IMR-90 (cell line): ENCODE results near the gene ZNHIT6. TPM values are rescaled to one million over a fixed set of nuclear protein-coding genes. Genes with fewer than 3 reads are reported as not detected.

Source experiments
- ATAC-seq: fragments of 200-7000 bp; cut with Tn5 transposase; 2 replicates; pipeline ENCODE4 v1.9.1; 2020; ENCODE audit warnings: low read depth, mild to moderate bottlenecking, moderate library complexity
- BruUV-seq: library from RNA; stranded (reverse); fragments of 400-500 nt; replicated peaks from 2 replicates; lab custom pipeline; 2021; lab: Mats Ljungman, UMichigan
- CTCF ChIA-PET: fragments of 300-600 bp; formaldehyde crosslinking; extraction: SDS; loops from one replicate; lab custom pipeline; 2021; ENCODE audit warnings: antibody characterized with exemption; lab: Yijun Ruan, JAX
- POLR2A ChIA-PET: fragments of 300-600 bp; sonication (Branson Sonifier 250); formaldehyde crosslinking; loops from one replicate; lab custom pipeline; 2022; ENCODE audit warnings: antibody characterized with exemption; ENCODE audit not compliant: unreplicated experiment; lab: Charles Lee
- DNase-seq: peaks from one replicate; pipeline ENCODE4 v3.0.0; 2013
- H2AFZ ChIP-seq: replicated peaks from 2 replicates; pipeline ENCODE3; 2013; ENCODE audit warnings: low read length, mild to moderate bottlenecking; ENCODE audit not compliant: poor library complexity
- H2AK5ac ChIP-seq: 2 replicates; pipeline ENCODE4 v1.6.1; 2013; ENCODE audit warnings: low read depth, low read length, inconsistent platforms
- H2AK9ac ChIP-seq: replicated peaks from 2 replicates; pipeline ENCODE3; 2013; ENCODE audit warnings: mild to moderate bottlenecking, low read depth, low read length, moderate library complexity; ENCODE audit not compliant: poor library complexity
- H2BK120ac ChIP-seq: 2 replicates; pipeline ENCODE4 v1.6.1; 2013; ENCODE audit warnings: low read depth, low read length, inconsistent platforms
- H2BK15ac ChIP-seq: 3 replicates; pipeline ENCODE4 v1.6.1; 2013; ENCODE audit warnings: low read depth, low read length, inconsistent platforms
- H2BK20ac ChIP-seq: 2 replicates; pipeline ENCODE4 v1.6.1; 2013; ENCODE audit warnings: low read depth, mild to moderate bottlenecking, inconsistent platforms, low read length, moderate library complexity
- H2BK5ac ChIP-seq: 2 replicates; pipeline ENCODE4 v1.6.1; 2013; ENCODE audit warnings: mild to moderate bottlenecking, low read depth, low read length, inconsistent platforms; ENCODE audit not compliant: poor library complexity, severe bottlenecking
- H3K14ac ChIP-seq: replicated peaks from 2 replicates; pipeline ENCODE4 v1.6.1; 2013; ENCODE audit warnings: low read depth, low read length, inconsistent platforms
- H3K18ac ChIP-seq: 2 replicates; pipeline ENCODE4 v1.6.1; 2013; ENCODE audit warnings: low read depth, low read length, control low read depth
- H3K23ac ChIP-seq: 2 replicates; pipeline ENCODE4 v1.6.1; 2013; ENCODE audit warnings: low read depth, low read length, inconsistent platforms
- H3K27ac ChIP-seq: 2 replicates; pipeline ENCODE4 v1.5.1; 2013; ENCODE audit warnings: mild to moderate bottlenecking, control low read depth, low read length; ENCODE audit not compliant: insufficient read depth
- H3K27me3 ChIP-seq: 2 replicates; pipeline ENCODE4 v1.6.1; 2013; ENCODE audit warnings: low read length; ENCODE audit not compliant: control insufficient read depth, insufficient read depth
- H3K36me3 ChIP-seq: 2 replicates; pipeline ENCODE4 v1.6.1; 2013; ENCODE audit warnings: low read length, mixed read lengths; ENCODE audit not compliant: control insufficient read depth, insufficient read depth
- H3K4ac ChIP-seq: 2 replicates; pipeline ENCODE4 v1.6.1; 2013; ENCODE audit warnings: low read depth, low read length, inconsistent platforms
- H3K4me1 ChIP-seq: 2 replicates; pipeline ENCODE4 v1.6.1; 2013; ENCODE audit warnings: low read length, mixed read lengths; ENCODE audit not compliant: control insufficient read depth, insufficient read depth
- H3K4me2 ChIP-seq: 2 replicates; pipeline ENCODE4 v1.6.1; 2013; ENCODE audit warnings: low read depth, mild to moderate bottlenecking, control low read depth, low read length, moderate library complexity
- H3K4me3 ChIP-seq: 2 replicates; pipeline ENCODE4 v1.5.1; 2013; ENCODE audit warnings: low read depth, mild to moderate bottlenecking, control low read depth, low read length, moderate library complexity; ENCODE audit not compliant: insufficient read depth
- H3K56ac ChIP-seq: 2 replicates; pipeline ENCODE4 v1.6.1; 2013; ENCODE audit warnings: low read length, inconsistent platforms; ENCODE audit not compliant: insufficient read depth; ENCODE audit errors: extremely low read depth
- H3K79me1 ChIP-seq, 2 experiments: 2 replicates each; pipeline ENCODE4 v1.6.1; 2013; ENCODE audit warnings: low read length in 2 of 2, inconsistent platforms in 1 of 2, low read depth in 1 of 2
- H3K9ac ChIP-seq: 2 replicates; pipeline ENCODE4 v1.6.1; 2013; ENCODE audit warnings: low read depth, low read length, control low read depth
- H3K9me1 ChIP-seq: 2 replicates; pipeline ENCODE4 v1.6.1; 2013; ENCODE audit warnings: low read length, inconsistent platforms; ENCODE audit not compliant: insufficient read depth
- H3K9me3 ChIP-seq: 2 replicates; pipeline ENCODE4 v1.6.1; 2013; ENCODE audit warnings: low read length; ENCODE audit not compliant: control insufficient read depth, insufficient read depth
- H4K20me1 ChIP-seq: 2 replicates; pipeline ENCODE4 v1.6.1; 2013; ENCODE audit warnings: low read length, inconsistent platforms; ENCODE audit not compliant: insufficient read depth
- H4K5ac ChIP-seq: 2 replicates; pipeline ENCODE4 v1.6.1; 2013; ENCODE audit warnings: mild to moderate bottlenecking, low read depth, low read length, control low read depth
- H4K8ac ChIP-seq, 2 experiments: 2 replicates each; pipeline ENCODE4 v1.6.1; 2013; ENCODE audit warnings: low read depth in 2 of 2, low read length in 2 of 2, control low read depth in 1 of 2, inconsistent platforms in 1 of 2
- H4K91ac ChIP-seq: 2 replicates; pipeline ENCODE4 v1.6.1; 2013; ENCODE audit warnings: low read depth, low read length, inconsistent platforms; ENCODE audit not compliant: insufficient read depth
- BHLHE40 ChIP-seq: fragments of 150-350 bp; IDR thresholded peaks from 2 replicates; pipeline ENCODE4 v1.6.1; 2016; ENCODE audit warnings: mild to moderate bottlenecking, low read depth, low read length
- CEBPB ChIP-seq: IDR thresholded peaks from 2 replicates; pipeline ENCODE4 v1.6.1; 2012; ENCODE audit warnings: low read depth, low read length, improper control_type of control experiment
- CHD1 ChIP-seq: IDR thresholded peaks from 2 replicates; pipeline ENCODE4 v1.6.1; 2012; ENCODE audit warnings: low read depth, low read length, improper control_type of control experiment
- FOS ChIP-seq: fragments of 150-350 bp; IDR thresholded peaks from 2 replicates; pipeline ENCODE4 v1.6.1; 2016; ENCODE audit warnings: low read depth, low read length
- RAD21 ChIP-seq: IDR thresholded peaks from 2 replicates; pipeline ENCODE4 v1.6.1; 2012; ENCODE audit warnings: low read length, improper control_type of control experiment
- WGBS, 2 experiments: methylation state at CpG; one replicate each; pipeline versions ENCODE4 v1.1.5 to v1.1.7; 2013; ENCODE audit warnings: missing lambda C conversion rate in 2 of 2; ENCODE audit not compliant: insufficient read length in 1 of 2; ENCODE audit errors: extremely low coverage in 2 of 2; 5-methylcytosine and 5-hydroxymethylcytosine counted together
- dilution Hi-C: fragments of 300-500 bp; cut with HindIII; formaldehyde crosslinking; loops from one replicate; pipeline ENCODE4 v1.14.3; 2018; ENCODE audit warnings: low sequenced_read_pairs; ENCODE audit not compliant: unreplicated experiment
- in situ Hi-C: fragments of 300-500 bp; cut with MboI; formaldehyde crosslinking; loops from 3 replicates; pipeline ENCODE4 v1.14.3; 2019; ENCODE audit warnings: low sequenced_read_pairs, inconsistent platforms, mixed read lengths
- intact Hi-C: fragments of 100-400 bp; cut with micrococcal nuclease; formaldehyde crosslinking; loops from 2 replicates; pipeline ENCODE4 v1.10.0; 2022
- polyA plus RNA-seq, 3 experiments: library from polyadenylated mRNA; depleted of rRNA; stranded (reverse); fragments of >200 nt; gene quantifications; 2 replicates each; pipeline ENCODE4 v1.2.3, GENCODE V29; 2012; ENCODE audit warnings: low replicate concordance in 1 of 3
- total RNA-seq: library from RNA; depleted of rRNA; stranded (reverse); fragments of >200 nt; gene quantifications from 2 replicates; pipeline ENCODE4 v1.2.3, GENCODE V29; 2012
- TF ChIP-seq, protein P1 (sequence below): fragments of 150-350 bp; IDR thresholded peaks from 2 replicates; pipeline ENCODE4 v1.6.1; 2016; ENCODE audit warnings: low read depth, mild to moderate bottlenecking, low read length, moderate library complexity, borderline replicate concordance

Gene ZNHIT6
- total and polyA plus RNA-seq, 2 of the 4 experiments (the other 2 are of a cell fraction) = 9.0 to 13.7 TPM

DNA sequence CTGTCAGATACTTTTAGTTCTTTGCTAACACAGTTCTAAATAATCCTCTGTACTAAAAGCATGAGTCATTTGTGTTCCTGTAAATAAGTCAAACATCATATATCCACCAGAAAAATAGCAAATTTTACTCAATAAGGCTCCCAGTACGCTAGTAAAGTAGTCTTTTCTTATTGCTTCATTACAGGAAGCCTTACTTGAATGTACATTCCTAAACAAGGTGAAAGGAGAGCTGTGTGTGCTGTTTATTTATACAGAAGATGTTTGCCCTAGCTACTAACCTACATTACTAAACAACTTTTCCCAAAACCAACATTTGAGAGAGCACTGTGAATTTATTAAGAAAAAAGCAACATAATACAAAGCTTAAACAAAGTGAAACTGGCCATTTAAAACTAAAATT, 52.0 kb downstream of the ZNHIT6 start:
- Histone ChIP-seq H2AFZ (no peak overlapping the region), H4K91ac (no peak overlapping the region), H3K18ac (no peak overlapping the region), H3K79me1 (peaks cover 4 to 12% of the 10 kb centered on the region in 2 experiments; a peak in 3 of 4 replicates), H3K4me3 (no peak overlapping the region), H2AK5ac (no peak overlapping the region), H3K56ac (no peak overlapping the region), H3K9me1 (peaks cover 5% of the 10 kb centered on the region), H4K8ac (no peak overlapping the region), H3K4me2 (peak overlapping the region; percentile 64; the same call in 1 of the 2 replicates), H4K5ac (no peak overlapping the region), H3K27me3 (no peaks in the 10 kb centered on the region), H2BK5ac (peak overlapping the region; percentile 21), H3K9ac (no peak overlapping the region), H2BK20ac (no peak overlapping the region), H3K4ac (no peak overlapping the region), H2BK15ac (no peak overlapping the region), H3K14ac (no peak overlapping the region), H4K20me1 (no peaks in the 10 kb centered on the region), H3K9me3 (no peaks in the 10 kb centered on the region), H2AK9ac (no peak overlapping the region), H3K4me1 (peaks cover 8% of the 10 kb centered on the region), H3K36me3 (peaks cover 4% of the 10 kb centered on the region), H3K27ac (no peak overlapping the region), H2BK120ac (no peak overlapping the region), H3K23ac (no peak overlapping the region)
- whole genome bisulfite sequencing, 2 experiments = no CpG with 5 or more reads among the region's 1 CpG
- POLR2A ChIA-PET = interaction anchor here (0.6 to 0.8 kb wide), 3 partner anchors 27 to 44 kb away, joined by 3 to 4 read pairs (median 3); no protein-coding TSS in a partner anchor
- intact Hi-C loops (no loop called here), in situ Hi-C loops (no loop called here), dilution Hi-C loops (no loop called here)
- peak; percentile 75 for DNase-seq
- TF ChIP-seq CEBPB = peak; percentile 63
- TF ChIP-seq BHLHE40 = no peak
- TF ChIP-seq CHD1 = no peak
- TF ChIP-seq, protein P1, sequence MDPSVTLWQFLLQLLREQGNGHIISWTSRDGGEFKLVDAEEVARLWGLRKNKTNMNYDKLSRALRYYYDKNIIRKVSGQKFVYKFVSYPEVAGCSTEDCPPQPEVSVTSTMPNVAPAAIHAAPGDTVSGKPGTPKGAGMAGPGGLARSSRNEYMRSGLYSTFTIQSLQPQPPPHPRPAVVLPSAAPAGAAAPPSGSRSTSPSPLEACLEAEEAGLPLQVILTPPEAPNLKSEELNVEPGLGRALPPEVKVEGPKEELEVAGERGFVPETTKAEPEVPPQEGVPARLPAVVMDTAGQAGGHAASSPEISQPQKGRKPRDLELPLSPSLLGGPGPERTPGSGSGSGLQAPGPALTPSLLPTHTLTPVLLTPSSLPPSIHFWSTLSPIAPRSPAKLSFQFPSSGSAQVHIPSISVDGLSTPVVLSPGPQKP = no peak
- no peak for TF ChIP-seq FOS
- no peak for TF ChIP-seq RAD21
- CTCF ChIA-PET = no interaction called here
- ATAC-seq = peak; percentile 58
- no TSS peak for BruUV-seq
